Measurements from ENCODE around the gene CCDC124.

Gene CCDC124

GRCh38 chr19:17937371-17937900 lies 4.6 kb downstream of the CCDC124 start:
- no peak for DNase-seq

- peak; percentile 71 for DNase-seq
Measured at GRCh38 chr19:17938092-17938845, 5.5 kb downstream of the CCDC124 start.

GRCh38 chr19:17942181-17942580 lies 9.4 kb downstream of the CCDC124 start:
- no peak for DNase-seq

GRCh38 chr19:17942582-17943273 lies 9.9 kb downstream of the CCDC124 start:
- DNase-seq: no peak

- DNase-seq: no peak
Measured at GRCh38 chr19:17943274-17944221, 10.7 kb downstream of the CCDC124 start.

- DNase-seq: no peak
Measured at GRCh38 chr19:17944301-17944700, 11.5 kb downstream of the CCDC124 start.

- DNase-seq: no peak
Measured at GRCh38 chr19:17946965-17947784, 14.4 kb downstream of the CCDC124 start.

- peak; percentile 97 for DNase-seq
Measured at GRCh38 chr19:17947815-17948513, 15.1 kb downstream of the CCDC124 start.

- DNase-seq: no peak
Measured at GRCh38 chr19:17948514-17948900, 15.7 kb downstream of the CCDC124 start.

- no peak for DNase-seq
Measured at GRCh38 chr19:17948931-17949930, 16.4 kb downstream of the CCDC124 start.

- DNase-seq: no peak
Measured at GRCh38 chr19:17949956-17950309, 17.1 kb downstream of the CCDC124 start.

- no peak for DNase-seq
Measured at GRCh38 chr19:17950310-17951156, 17.7 kb downstream of the CCDC124 start.

- DNase-seq: no peak
Measured at GRCh38 chr19:17951157-17951989, 18.6 kb downstream of the CCDC124 start.

- DNase-seq: no peak
Measured at GRCh38 chr19:17951990-17952976, 19.5 kb downstream of the CCDC124 start.

- DNase-seq: no peak
Measured at GRCh38 chr19:17953316-17953801, 20.5 kb downstream of the CCDC124 start.

GRCh38 chr19:17953869-17954268 lies 21.1 kb downstream of the CCDC124 start:
- no peak for DNase-seq

- DNase-seq: no peak
Measured at GRCh38 chr19:17954401-17954800, 21.6 kb downstream of the CCDC124 start.

All from NK-92 treated with Interleukin-12 subunit alpha and Interleukin-12 subunit beta, amount 100 ng/mL, for 24 hours (cell line).